ENCODE data around the gene BCAS3.

The BCAS3 gene

DNA sequence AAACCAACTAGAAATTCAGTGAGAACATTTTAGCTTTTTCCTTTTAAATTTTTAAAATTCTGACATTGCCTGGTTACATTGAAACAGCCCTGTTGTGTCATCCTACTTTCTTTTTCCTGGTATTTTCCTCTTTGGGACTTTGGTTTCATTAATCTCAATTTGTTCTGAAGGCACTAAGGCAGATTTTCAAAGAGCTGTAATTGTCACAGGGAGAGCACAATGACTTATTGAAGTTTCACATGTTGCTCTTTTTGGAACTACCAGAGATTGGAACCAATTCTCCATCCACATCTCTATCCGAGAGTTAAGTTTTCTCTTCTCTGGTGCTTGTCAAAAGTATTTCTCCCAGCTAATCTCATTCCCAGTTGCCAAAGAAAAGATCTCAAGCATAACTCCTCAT is 577.3 kb downstream of the BCAS3 start:
- Mint-ChIP-seq H3K36me3 (ENCODE audit: low read depth) (no peaks in the 10 kb centered on the region), H3K27me3 (no peaks in the 10 kb centered on the region), H3K9me3 (no peaks in the 10 kb centered on the region), H3K27ac (no peak overlapping the region), H3K4me1 (ENCODE audit: low read depth) (peaks cover 9% of the 10 kb centered on the region), H3K4me3 (no peak overlapping the region)
- no peak for DNase-seq

DNA sequence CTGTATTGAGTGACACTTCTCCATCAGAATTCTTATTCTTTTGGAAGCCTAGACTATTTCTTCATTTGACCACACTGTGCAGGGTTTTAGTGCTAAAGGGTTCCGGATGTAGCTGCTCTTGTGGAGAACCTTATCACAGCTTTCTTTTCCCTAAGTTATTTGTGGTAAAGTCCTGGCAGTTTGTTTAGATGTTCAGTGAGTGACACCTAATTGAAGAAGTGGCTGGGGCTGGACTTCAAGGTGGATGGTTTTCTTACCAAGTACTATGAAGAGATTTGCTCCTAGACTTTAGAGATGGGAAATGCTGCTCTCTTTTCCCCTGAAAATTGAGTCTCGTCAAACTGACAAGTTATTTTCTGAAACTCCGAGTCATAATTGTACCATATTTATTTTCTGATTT is 578.0 kb downstream of the BCAS3 start:
- H3K27ac Mint-ChIP-seq: no peak overlapping the region
- H3K4me1 Mint-ChIP-seq (ENCODE audit: low read depth): peaks cover 7% of the 10 kb centered on the region
- DNase-seq: no peak
- no peaks in the 10 kb centered on the region for H3K27me3 Mint-ChIP-seq
- no peak overlapping the region for H3K4me3 Mint-ChIP-seq
- H3K9me3 Mint-ChIP-seq: no peaks in the 10 kb centered on the region
- H3K36me3 Mint-ChIP-seq (ENCODE audit: low read depth): no peaks in the 10 kb centered on the region

GRCh38 chr17:61259360-61259759 is 581.7 kb downstream of the BCAS3 start:
- H3K4me1 Mint-ChIP-seq (ENCODE audit: low read depth): no peaks in the 10 kb centered on the region
- H3K27ac Mint-ChIP-seq: no peak overlapping the region
- no peak overlapping the region for H3K4me3 Mint-ChIP-seq
- no peaks in the 10 kb centered on the region for H3K27me3 Mint-ChIP-seq
- H3K36me3 Mint-ChIP-seq (ENCODE audit: low read depth): no peaks in the 10 kb centered on the region
- no peaks in the 10 kb centered on the region for H3K9me3 Mint-ChIP-seq
- DNase-seq: no peak

DNA sequence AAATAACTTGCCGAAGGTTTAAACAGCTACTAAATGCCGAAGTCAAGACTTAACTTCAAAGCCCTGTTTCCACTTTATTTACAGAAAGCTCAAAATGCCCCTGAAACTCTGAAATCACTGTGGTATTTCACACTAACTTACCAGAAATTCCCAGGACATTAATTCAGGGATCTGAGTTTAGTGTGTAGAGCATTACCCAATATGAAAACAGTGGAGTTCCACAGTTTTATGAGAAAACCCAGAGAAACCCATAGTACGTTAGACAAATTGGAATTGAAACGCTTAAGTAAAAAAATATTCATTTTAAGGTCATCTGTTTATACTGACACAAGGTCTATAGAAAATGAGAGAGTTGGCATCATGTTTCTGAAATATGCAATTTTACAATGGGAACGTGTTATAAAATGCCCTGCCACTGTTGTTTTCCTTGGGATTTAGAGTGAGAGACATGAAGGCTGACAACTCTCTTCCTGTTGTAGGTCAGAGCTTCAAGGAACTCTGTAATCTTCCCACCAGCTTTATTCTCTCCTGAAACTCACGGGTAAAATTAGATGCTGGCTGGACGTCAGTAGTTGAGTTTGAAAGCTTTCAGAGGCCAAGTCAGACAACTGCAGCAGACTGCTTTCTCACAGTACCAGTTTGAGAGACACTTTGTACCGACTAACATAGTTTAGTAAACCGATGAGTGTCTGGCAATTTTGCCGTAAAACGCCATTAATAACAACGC is 582.6 kb downstream of the BCAS3 start:
- Mint-ChIP-seq H3K4me3 (no peak overlapping the region), H3K9me3 (no peaks in the 10 kb centered on the region), H3K36me3 (ENCODE audit: low read depth) (no peaks in the 10 kb centered on the region), H3K27me3 (no peaks in the 10 kb centered on the region), H3K27ac (no peak overlapping the region), H3K4me1 (ENCODE audit: low read depth) (no peaks in the 10 kb centered on the region)
- DNase-seq: no peak

DNA sequence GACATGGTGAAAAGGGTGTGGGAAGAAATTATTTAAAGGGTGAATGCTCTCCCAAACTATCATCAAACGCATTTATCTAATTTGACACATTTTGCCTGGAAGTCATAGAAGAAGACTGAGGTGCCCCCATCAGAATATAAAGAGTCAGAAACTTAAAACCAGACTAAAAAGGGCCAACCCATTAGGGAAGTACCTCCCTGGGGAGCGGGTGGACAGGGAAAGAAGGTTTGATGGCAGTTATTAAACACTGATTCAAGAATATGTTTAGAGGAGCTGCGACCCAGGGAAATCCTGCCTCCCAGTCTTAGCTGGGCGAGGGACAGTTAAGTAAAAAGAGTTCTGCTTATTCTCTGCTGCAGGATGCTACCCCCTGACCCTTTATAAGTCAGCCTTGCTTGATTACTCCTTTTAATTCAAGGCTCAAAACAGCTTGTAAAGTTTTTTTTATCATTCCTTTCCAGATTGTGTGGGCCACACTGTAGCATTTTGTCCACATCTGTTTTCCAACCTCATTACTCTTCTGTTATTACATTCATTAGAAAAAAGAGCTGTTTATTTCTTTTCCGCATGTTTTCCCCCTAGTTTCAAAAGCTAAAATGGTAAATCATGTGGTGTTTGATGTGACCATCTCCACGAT is 583.5 kb downstream of the BCAS3 start:
- no peaks in the 10 kb centered on the region for H3K27me3 Mint-ChIP-seq
- no peak overlapping the region for H3K4me3 Mint-ChIP-seq
- no peaks in the 10 kb centered on the region for H3K4me1 Mint-ChIP-seq (ENCODE audit: low read depth)
- no peaks in the 10 kb centered on the region for H3K9me3 Mint-ChIP-seq
- no peak overlapping the region for H3K27ac Mint-ChIP-seq
- DNase-seq: no peak
- H3K36me3 Mint-ChIP-seq (ENCODE audit: low read depth): no peaks in the 10 kb centered on the region

GRCh38 chr17:61265397-61265796 is 587.7 kb downstream of the BCAS3 start:
- Mint-ChIP-seq H3K4me1 (ENCODE audit: low read depth) (no peaks in the 10 kb centered on the region), H3K27ac (no peak overlapping the region)
- no peak for DNase-seq

DNA sequence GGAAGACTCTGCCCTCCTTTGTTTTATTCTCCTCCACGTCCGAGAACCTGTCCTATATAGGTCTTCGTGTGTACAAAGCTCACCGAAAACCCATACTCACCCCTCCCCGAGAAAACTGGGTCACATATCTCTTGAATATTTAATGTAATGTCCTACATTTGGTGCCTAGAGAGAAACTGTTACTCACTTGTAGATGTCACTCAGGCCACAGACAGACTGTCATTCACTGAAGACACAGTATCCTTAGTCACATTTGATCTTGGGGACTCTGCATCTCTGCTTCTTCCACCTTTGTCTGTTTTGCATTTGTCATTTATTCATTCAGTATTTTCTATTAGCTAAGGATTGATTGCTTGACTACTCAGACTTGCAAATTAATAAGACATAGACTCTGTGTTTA is 590.2 kb downstream of the BCAS3 start:
- no peaks in the 10 kb centered on the region for H3K27me3 Mint-ChIP-seq
- H3K4me1 Mint-ChIP-seq (ENCODE audit: low read depth): no peaks in the 10 kb centered on the region
- no peak overlapping the region for H3K27ac Mint-ChIP-seq
- H3K36me3 Mint-ChIP-seq (ENCODE audit: low read depth): no peaks in the 10 kb centered on the region
- H3K4me3 Mint-ChIP-seq: no peak overlapping the region
- DNase-seq: no peak
- no peaks in the 10 kb centered on the region for H3K9me3 Mint-ChIP-seq

More at GRCh38 chr17:61265397-61265796, 587.7 kb downstream of the BCAS3 start:
- H3K9me3 Mint-ChIP-seq: no peaks in the 10 kb centered on the region
- H3K36me3 Mint-ChIP-seq (ENCODE audit: low read depth): no peaks in the 10 kb centered on the region
- no peaks in the 10 kb centered on the region for H3K27me3 Mint-ChIP-seq
- H3K4me3 Mint-ChIP-seq: no peak overlapping the region

DNA sequence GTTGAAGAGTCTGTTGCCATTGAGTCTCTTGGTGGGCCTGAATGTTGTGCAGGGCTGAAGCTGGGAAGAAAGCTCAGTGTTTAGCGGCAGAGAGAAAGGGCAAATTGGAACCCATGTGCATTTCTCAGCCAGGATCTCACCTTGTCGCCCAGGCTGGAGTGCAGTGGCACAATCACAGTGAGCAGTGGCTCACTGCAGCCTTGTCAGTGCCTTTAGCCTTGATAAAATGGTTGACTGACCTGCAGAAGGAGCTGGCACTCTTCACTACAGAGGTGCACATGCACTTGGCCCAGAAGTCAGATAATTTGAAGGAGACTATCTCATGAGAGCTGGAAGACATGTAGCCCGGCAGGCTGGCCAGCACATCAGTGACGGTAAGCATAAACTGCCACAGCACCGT is 597.7 kb downstream of the BCAS3 start:
- H3K27ac Mint-ChIP-seq: no peak overlapping the region
- peaks cover 2% of the 10 kb centered on the region for H3K36me3 Mint-ChIP-seq (ENCODE audit: low read depth)
- H3K27me3 Mint-ChIP-seq: no peaks in the 10 kb centered on the region
- H3K4me1 Mint-ChIP-seq (ENCODE audit: low read depth): peaks cover 13% of the 10 kb centered on the region
- H3K9me3 Mint-ChIP-seq: no peaks in the 10 kb centered on the region
- H3K4me3 Mint-ChIP-seq: no peak overlapping the region
- no peak for DNase-seq

DNA sequence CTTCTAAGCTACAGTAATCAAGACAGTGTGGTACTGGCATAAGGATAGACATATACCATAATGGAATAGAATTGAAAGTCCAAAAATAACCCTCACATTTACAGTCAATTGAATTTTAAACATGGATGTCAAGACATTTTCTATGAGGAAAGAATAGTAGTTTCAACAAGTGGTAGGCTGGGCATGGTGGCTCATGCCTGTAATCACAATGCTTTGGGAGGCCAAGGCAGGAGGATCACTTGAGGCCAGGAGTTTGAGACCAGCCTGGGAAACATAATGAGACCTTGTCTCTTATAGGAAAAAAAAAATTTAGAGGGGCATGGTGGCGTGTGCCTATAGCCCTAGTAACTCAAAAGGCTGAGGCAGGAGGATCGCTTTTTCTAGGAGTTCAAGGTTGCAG is 599.2 kb downstream of the BCAS3 start:
- no peak overlapping the region for H3K27ac Mint-ChIP-seq
- no peaks in the 10 kb centered on the region for H3K9me3 Mint-ChIP-seq
- no peaks in the 10 kb centered on the region for H3K27me3 Mint-ChIP-seq
- DNase-seq: no peak
- H3K4me3 Mint-ChIP-seq: no peak overlapping the region
- peaks cover 2% of the 10 kb centered on the region for H3K36me3 Mint-ChIP-seq (ENCODE audit: low read depth)
- peaks cover 18% of the 10 kb centered on the region for H3K4me1 Mint-ChIP-seq (ENCODE audit: low read depth)

GRCh38 chr17:61279476-61280145 is 602.0 kb downstream of the BCAS3 start:
- Mint-ChIP-seq H3K4me1 (ENCODE audit: low read depth) (peaks cover 25% of the 10 kb centered on the region), H3K4me3 (no peak overlapping the region), H3K9me3 (no peaks in the 10 kb centered on the region), H3K36me3 (ENCODE audit: low read depth) (peaks cover 2% of the 10 kb centered on the region), H3K27ac (no peak overlapping the region), H3K27me3 (no peaks in the 10 kb centered on the region)
- no peak for DNase-seq

DNA sequence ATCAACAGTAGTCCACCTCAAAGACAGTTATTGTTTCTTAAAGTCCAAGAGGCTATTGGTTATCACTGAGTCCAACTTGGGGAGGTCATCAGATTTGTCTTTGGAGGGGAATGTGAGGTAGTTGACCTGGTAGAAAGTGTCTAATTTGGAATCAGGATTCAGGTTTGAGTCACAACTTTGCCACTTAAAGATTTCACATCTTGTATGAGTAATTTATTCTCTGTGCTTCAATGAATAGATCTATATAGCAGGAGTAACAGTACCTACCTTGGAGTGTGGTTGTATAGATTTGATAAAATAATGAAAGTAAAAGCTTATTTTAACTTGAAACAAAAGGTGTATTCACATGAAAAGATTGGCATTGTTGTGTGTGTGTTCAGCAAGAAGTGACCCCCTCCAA is 602.7 kb downstream of the BCAS3 start:
- no peak for DNase-seq
- H3K4me3 Mint-ChIP-seq: no peak overlapping the region
- H3K4me1 Mint-ChIP-seq (ENCODE audit: low read depth): peaks cover 25% of the 10 kb centered on the region
- no peak overlapping the region for H3K27ac Mint-ChIP-seq
- H3K9me3 Mint-ChIP-seq: no peaks in the 10 kb centered on the region
- H3K27me3 Mint-ChIP-seq: no peaks in the 10 kb centered on the region
- H3K36me3 Mint-ChIP-seq (ENCODE audit: low read depth): peaks cover 2% of the 10 kb centered on the region

GRCh38 chr17:61280851-61281250 is 603.2 kb downstream of the BCAS3 start:
- no peaks in the 10 kb centered on the region for H3K27me3 Mint-ChIP-seq
- no peak overlapping the region for H3K27ac Mint-ChIP-seq
- H3K36me3 Mint-ChIP-seq (ENCODE audit: low read depth): peaks cover 2% of the 10 kb centered on the region
- no peaks in the 10 kb centered on the region for H3K9me3 Mint-ChIP-seq
- DNase-seq: no peak
- peaks cover 29% of the 10 kb centered on the region for H3K4me1 Mint-ChIP-seq (ENCODE audit: low read depth)
- no peak overlapping the region for H3K4me3 Mint-ChIP-seq

DNA sequence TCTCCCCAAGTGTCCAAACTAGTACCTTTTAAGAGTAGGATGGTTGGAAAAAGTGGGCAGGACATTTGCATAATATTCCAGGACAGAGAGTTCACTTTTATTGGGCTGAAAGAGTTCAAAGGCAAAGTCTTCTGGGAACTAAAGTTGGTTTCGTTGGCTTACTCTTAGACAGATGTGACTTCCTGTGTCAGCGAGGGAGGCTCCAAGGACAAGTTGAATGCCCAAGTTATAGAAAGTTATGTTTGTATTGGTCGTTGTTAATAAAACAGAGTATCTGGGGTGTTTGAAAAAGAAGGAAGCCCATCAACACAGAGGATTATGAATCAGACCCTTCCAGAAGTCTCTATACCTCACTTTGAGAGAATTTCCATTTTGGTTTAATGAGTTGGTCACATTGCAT is 604.7 kb downstream of the BCAS3 start:
- H3K4me3 Mint-ChIP-seq: no peak overlapping the region
- H3K4me1 Mint-ChIP-seq (ENCODE audit: low read depth): peaks cover 37% of the 10 kb centered on the region
- DNase-seq: no peak
- no peaks in the 10 kb centered on the region for H3K27me3 Mint-ChIP-seq
- no peaks in the 10 kb centered on the region for H3K36me3 Mint-ChIP-seq (ENCODE audit: low read depth)
- no peak overlapping the region for H3K27ac Mint-ChIP-seq
- H3K9me3 Mint-ChIP-seq: no peaks in the 10 kb centered on the region

DNA sequence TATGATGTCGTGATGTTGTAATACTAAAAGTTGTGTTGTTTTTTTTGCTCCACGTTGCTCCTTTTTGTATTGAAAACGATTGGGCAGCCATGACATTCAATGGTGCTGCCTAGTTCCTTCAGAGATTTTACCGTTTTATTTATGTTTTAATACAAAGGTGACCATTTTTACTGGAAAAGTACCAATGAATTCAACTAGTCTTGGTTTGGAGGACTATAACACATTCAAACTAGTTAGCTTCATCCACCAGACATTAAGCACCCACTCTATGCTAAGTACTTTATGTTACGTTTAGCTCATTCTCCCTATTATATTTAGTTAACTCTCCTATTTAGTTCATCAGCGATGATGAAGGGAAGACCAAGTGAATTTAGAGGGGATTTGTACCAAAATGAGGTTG is 605.4 kb downstream of the BCAS3 start:
- Mint-ChIP-seq H3K27me3 (no peaks in the 10 kb centered on the region), H3K9me3 (no peaks in the 10 kb centered on the region), H3K4me1 (ENCODE audit: low read depth) (peaks cover 37% of the 10 kb centered on the region), H3K36me3 (ENCODE audit: low read depth) (no peaks in the 10 kb centered on the region), H3K27ac (no peak overlapping the region), H3K4me3 (no peak overlapping the region)
- DNase-seq: no peak

DNA sequence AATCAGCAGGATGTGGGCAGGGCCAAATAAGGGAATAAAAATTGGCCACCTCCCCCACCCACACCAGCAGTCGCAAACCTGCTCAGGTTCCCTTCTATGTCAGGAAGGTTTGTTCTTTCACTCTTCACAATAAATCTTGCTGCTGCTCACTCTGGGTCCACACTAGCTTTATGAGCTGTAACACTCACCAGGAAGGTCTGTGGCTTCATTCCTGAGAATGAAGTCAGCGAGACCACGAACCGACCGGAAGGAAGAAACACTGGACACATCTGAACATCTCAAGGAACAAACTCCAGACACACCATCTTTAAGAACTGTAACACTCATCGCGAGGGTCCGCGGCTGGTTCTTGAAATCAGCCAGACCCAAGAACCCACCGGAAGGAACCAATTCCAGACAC is 606.5 kb downstream of the BCAS3 start:
- no peak overlapping the region for H3K4me3 Mint-ChIP-seq
- no peak overlapping the region for H3K27ac Mint-ChIP-seq
- H3K27me3 Mint-ChIP-seq: no peaks in the 10 kb centered on the region
- peaks cover 36% of the 10 kb centered on the region for H3K4me1 Mint-ChIP-seq (ENCODE audit: low read depth)
- H3K36me3 Mint-ChIP-seq (ENCODE audit: low read depth): no peaks in the 10 kb centered on the region
- no peak for DNase-seq
- no peaks in the 10 kb centered on the region for H3K9me3 Mint-ChIP-seq

Measured in activated T-cell treated with anti-CD3 and anti-CD28 coated beads, Interleukin-2, amount 50 U/mL, for 24 hours (primary cell).